Testis (tissue), 2 donors: Measurements from ENCODE around the gene ZCCHC18.

Source experiments
- POLR2A ChIP-seq: fragments of 450-650 bp; IDR thresholded peaks from one replicate; pipeline ENCODE4 v1.6.1; 2017; ENCODE audit warnings: antibody characterized with exemption, mild to moderate bottlenecking, moderate library complexity
- TF ChIP-seq, protein P1 (sequence below), 3 experiments: fragments of 450-650 bp in 2 of 3; fragments of 200-600 bp in 1 of 3; sonication (generic) in 1 of 3; IDR thresholded peaks; one replicate each; pipeline ENCODE4 v1.5.1; 2016 to 2019; ENCODE audit warnings: antibody characterized with exemption in 3 of 3, mild to moderate bottlenecking in 2 of 3, moderate library complexity in 1 of 3

DNA sequence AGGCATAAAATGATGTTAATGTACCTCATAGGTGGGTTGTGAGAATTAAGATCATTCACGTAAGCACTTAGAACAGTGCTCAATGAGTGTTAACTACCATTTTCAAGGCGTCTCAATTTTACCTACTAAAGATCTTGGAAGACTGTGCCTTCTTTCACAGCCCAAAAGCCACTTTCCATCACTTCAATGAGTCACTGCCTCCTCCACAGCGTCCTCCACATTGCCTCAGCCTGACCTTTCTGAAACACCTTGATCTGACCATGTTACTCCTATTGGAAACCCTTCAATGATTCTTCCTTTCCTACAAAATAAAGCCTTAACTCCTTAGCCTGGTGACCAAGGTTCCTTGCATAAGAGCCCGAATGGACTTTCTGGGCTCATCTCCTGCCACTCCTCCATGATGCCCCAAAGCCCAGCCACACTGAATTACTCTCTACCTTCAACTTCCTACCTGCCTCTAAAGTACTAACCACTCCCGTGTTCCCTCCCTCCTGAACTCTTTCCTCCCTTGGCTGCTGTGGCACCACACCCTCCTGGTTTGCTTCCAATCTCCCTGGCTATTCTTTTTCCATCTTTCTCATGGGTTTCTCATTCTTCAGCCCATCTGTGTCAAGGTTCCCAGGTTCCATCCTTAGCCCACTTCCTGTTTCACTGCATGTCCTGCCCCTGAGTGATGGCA, 22.4 kb downstream of the ZCCHC18 start:
- no peak for TF ChIP-seq POLR2A
- TF ChIP-seq, protein P1, sequence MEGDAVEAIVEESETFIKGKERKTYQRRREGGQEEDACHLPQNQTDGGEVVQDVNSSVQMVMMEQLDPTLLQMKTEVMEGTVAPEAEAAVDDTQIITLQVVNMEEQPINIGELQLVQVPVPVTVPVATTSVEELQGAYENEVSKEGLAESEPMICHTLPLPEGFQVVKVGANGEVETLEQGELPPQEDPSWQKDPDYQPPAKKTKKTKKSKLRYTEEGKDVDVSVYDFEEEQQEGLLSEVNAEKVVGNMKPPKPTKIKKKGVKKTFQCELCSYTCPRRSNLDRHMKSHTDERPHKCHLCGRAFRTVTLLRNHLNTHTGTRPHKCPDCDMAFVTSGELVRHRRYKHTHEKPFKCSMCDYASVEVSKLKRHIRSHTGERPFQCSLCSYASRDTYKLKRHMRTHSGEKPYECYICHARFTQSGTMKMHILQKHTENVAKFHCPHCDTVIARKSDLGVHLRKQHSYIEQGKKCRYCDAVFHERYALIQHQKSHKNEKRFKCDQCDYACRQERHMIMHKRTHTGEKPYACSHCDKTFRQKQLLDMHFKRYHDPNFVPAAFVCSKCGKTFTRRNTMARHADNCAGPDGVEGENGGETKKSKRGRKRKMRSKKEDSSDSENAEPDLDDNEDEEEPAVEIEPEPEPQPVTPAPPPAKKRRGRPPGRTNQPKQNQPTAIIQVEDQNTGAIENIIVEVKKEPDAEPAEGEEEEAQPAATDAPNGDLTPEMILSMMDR (IDR thresholded peaks at IDR 0.05): no peak
